Measurements from ENCODE around the gene UBA7. TPM values are rescaled to one million over a fixed set of nuclear protein-coding genes. Genes with fewer than 3 reads are reported as not detected.

UBA7 gene, protein sequence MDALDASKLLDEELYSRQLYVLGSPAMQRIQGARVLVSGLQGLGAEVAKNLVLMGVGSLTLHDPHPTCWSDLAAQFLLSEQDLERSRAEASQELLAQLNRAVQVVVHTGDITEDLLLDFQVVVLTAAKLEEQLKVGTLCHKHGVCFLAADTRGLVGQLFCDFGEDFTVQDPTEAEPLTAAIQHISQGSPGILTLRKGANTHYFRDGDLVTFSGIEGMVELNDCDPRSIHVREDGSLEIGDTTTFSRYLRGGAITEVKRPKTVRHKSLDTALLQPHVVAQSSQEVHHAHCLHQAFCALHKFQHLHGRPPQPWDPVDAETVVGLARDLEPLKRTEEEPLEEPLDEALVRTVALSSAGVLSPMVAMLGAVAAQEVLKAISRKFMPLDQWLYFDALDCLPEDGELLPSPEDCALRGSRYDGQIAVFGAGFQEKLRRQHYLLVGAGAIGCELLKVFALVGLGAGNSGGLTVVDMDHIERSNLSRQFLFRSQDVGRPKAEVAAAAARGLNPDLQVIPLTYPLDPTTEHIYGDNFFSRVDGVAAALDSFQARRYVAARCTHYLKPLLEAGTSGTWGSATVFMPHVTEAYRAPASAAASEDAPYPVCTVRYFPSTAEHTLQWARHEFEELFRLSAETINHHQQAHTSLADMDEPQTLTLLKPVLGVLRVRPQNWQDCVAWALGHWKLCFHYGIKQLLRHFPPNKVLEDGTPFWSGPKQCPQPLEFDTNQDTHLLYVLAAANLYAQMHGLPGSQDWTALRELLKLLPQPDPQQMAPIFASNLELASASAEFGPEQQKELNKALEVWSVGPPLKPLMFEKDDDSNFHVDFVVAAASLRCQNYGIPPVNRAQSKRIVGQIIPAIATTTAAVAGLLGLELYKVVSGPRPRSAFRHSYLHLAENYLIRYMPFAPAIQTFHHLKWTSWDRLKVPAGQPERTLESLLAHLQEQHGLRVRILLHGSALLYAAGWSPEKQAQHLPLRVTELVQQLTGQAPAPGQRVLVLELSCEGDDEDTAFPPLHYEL
- total RNA-seq (2021), result 0.85 and 1.0 TPM in 2 replicates
- long read RNA-seq, result 0 reads

- no peak for DNase-seq
- Histone ChIP-seq H3K23me2 (ENCODE audit: insufficient read length, low read depth, low read length, poor library complexity, severe bottlenecking) (no peaks in the 10 kb centered on the region), H2BK120ac (ENCODE audit: low read depth, low read length, poor library complexity, severe bottlenecking) (no peak within 1 kb of the TSS), H3K14ac (ENCODE audit: insufficient read depth, low read length) (no peak within 1 kb of the TSS), H3K18ac (ENCODE audit: insufficient read length, low read depth, low read length) (no peak within 1 kb of the TSS), H4K20me1 (ENCODE audit: control insufficient read depth, insufficient read depth, insufficient read length) (no peaks in the 10 kb centered on the region), H3T11ph (ENCODE audit: low read length) (no peak within 1 kb of the TSS), H4K91ac (ENCODE audit: insufficient read length, low read depth, low read length) (no peak within 1 kb of the TSS), H4K5ac (ENCODE audit: insufficient read length, low read depth, low read length) (no peak within 1 kb of the TSS), H2BK5ac (ENCODE audit: insufficient read length, low read length) (no peak within 1 kb of the TSS), H3K4me1 (ENCODE audit: insufficient read depth, low read length) (no peaks in the 10 kb centered on the region), H3K79me2 (ENCODE audit: insufficient read depth, low read length) (no peaks in the 10 kb centered on the region), H2BK12ac (ENCODE audit: insufficient read length, low read depth, low read length) (no peak within 1 kb of the TSS), H3K56ac (ENCODE audit: insufficient read length, low read depth, low read length) (no peak within 1 kb of the TSS), H3K4me2 (ENCODE audit: insufficient read depth, insufficient read length, low read length) (no peak within 1 kb of the TSS), H2BK20ac (ENCODE audit: low read depth, low read length, poor library complexity, severe bottlenecking) (no peak within 1 kb of the TSS), H3K23ac (ENCODE audit: insufficient read length, low read depth, low read length) (no peak within 1 kb of the TSS), H2BK15ac (ENCODE audit: low read depth, low read length) (no peak within 1 kb of the TSS), H3K79me1 (ENCODE audit: insufficient read depth, low read depth, low read length, poor library complexity, severe bottlenecking) (no peaks in the 10 kb centered on the region), H3K27ac (ENCODE audit: insufficient read length, low read depth, low read length) (no peak within 1 kb of the TSS), H3K27me3 (ENCODE audit: insufficient read depth, low read length) (no peaks in the 10 kb centered on the region), H2AFZ (ENCODE audit: low read length) (no peak within 1 kb of the TSS), H4K8ac (replicated peaks; ENCODE audit: insufficient read length, low read depth, low read length) (no peak within 1 kb of the TSS), H3K9ac (ENCODE audit: extremely low read depth, insufficient read length, low read length) (no peak within 1 kb of the TSS), H2AK5ac (ENCODE audit: insufficient read length, low read length) (no peak within 1 kb of the TSS), H3K9me3 (ENCODE audit: control insufficient read depth, low read depth, low read length) (no peaks in the 10 kb centered on the region), H3K4ac (ENCODE audit: low read depth, low read length) (no peak within 1 kb of the TSS)
- WGBS (ENCODE audit: extremely low coverage, insufficient read length, low lambda C conversion rate), result no CpG with 5 or more reads among the region's 9 CpGs
- H3K27me3 Mint-ChIP-seq (ENCODE audit: low read depth), result no peaks in the 10 kb centered on the region
- no peak within 1 kb of the TSS for H3K4me3 Mint-ChIP-seq
- TF ChIP-seq, protein P1, sequence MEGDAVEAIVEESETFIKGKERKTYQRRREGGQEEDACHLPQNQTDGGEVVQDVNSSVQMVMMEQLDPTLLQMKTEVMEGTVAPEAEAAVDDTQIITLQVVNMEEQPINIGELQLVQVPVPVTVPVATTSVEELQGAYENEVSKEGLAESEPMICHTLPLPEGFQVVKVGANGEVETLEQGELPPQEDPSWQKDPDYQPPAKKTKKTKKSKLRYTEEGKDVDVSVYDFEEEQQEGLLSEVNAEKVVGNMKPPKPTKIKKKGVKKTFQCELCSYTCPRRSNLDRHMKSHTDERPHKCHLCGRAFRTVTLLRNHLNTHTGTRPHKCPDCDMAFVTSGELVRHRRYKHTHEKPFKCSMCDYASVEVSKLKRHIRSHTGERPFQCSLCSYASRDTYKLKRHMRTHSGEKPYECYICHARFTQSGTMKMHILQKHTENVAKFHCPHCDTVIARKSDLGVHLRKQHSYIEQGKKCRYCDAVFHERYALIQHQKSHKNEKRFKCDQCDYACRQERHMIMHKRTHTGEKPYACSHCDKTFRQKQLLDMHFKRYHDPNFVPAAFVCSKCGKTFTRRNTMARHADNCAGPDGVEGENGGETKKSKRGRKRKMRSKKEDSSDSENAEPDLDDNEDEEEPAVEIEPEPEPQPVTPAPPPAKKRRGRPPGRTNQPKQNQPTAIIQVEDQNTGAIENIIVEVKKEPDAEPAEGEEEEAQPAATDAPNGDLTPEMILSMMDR (conservative IDR thresholded peaks at IDR 0.05), result no peak
- H3K9me3 Mint-ChIP-seq, result no peaks in the 10 kb centered on the region
- H3K27ac Mint-ChIP-seq, result no peak within 1 kb of the TSS; a peak in 1 of 7 replicates
- no peaks in the 10 kb centered on the region for H3K36me3 Mint-ChIP-seq (ENCODE audit: insufficient read depth in 1 of 3, low read depth in 3 of 3)
- H3K4me1 Mint-ChIP-seq, result no peaks in the 10 kb centered on the region
Observed at GRCh38 chr3:49813497-49814174, at the start of gene UBA7. TSS of gene UBA7 (minus strand) at chr3:49813953. CDS start at chr3:49813787, 166 bp downstream.

Measured in H9 (cell line).